ENCODE data around the gene VWC2.

The VWC2 gene

GRCh38 chr7:49894543-49894942, 121.1 kb downstream of the VWC2 start:
- TF ChIP-seq, protein P1, sequence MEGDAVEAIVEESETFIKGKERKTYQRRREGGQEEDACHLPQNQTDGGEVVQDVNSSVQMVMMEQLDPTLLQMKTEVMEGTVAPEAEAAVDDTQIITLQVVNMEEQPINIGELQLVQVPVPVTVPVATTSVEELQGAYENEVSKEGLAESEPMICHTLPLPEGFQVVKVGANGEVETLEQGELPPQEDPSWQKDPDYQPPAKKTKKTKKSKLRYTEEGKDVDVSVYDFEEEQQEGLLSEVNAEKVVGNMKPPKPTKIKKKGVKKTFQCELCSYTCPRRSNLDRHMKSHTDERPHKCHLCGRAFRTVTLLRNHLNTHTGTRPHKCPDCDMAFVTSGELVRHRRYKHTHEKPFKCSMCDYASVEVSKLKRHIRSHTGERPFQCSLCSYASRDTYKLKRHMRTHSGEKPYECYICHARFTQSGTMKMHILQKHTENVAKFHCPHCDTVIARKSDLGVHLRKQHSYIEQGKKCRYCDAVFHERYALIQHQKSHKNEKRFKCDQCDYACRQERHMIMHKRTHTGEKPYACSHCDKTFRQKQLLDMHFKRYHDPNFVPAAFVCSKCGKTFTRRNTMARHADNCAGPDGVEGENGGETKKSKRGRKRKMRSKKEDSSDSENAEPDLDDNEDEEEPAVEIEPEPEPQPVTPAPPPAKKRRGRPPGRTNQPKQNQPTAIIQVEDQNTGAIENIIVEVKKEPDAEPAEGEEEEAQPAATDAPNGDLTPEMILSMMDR (conservative IDR thresholded peaks at IDR 0.05): no peak
- no peak overlapping the region for H3K27ac ChIP-seq

DNA sequence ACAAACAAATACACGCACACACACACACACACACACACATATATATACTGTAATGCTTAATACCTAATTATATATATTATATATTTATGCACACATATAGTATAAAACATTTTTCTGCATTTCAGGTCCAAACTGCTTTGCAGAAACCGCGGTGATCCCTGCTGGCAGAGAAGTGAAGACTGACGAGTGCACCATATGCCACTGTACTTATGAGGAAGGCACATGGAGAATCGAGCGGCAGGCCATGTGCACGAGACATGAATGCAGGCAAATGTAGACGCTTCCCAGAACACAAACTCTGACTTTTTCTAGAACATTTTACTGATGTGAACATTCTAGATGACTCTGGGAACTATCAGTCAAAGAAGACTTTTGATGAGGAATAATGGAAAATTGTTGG, 138.5 kb downstream of the VWC2 start:
- no peak overlapping the region for H3K27ac ChIP-seq
- TF ChIP-seq, protein P1 (conservative IDR thresholded peaks at IDR 0.05): no peak

- no peak overlapping the region for H3K27ac ChIP-seq
- TF ChIP-seq, protein P1 (conservative IDR thresholded peaks at IDR 0.05): no peak
Observed at GRCh38 chr7:49926720-49927119, 153.3 kb downstream of the VWC2 start.

- H3K27ac ChIP-seq: no peak overlapping the region
- TF ChIP-seq, protein P1 (conservative IDR thresholded peaks at IDR 0.05): no peak
Observed at GRCh38 chr7:49927631-49928030, 154.2 kb downstream of the VWC2 start.

- TF ChIP-seq, protein P1 (conservative IDR thresholded peaks at IDR 0.05): no peak
Observed at GRCh38 chr7:49928787-49929186, 155.3 kb downstream of the VWC2 start.

GRCh38 chr7:49931627-49932026, 158.2 kb downstream of the VWC2 start:
- no peak overlapping the region for H3K27ac ChIP-seq
- TF ChIP-seq, protein P1 (conservative IDR thresholded peaks at IDR 0.05): no peak

More at GRCh38 chr7:49928787-49929186, 155.3 kb downstream of the VWC2 start:
- no peak overlapping the region for H3K27ac ChIP-seq

- H3K27ac ChIP-seq: no peak overlapping the region
- TF ChIP-seq, protein P1 (conservative IDR thresholded peaks at IDR 0.05): no peak
Observed at GRCh38 chr7:49937608-49938007, 164.2 kb downstream of the VWC2 start.

All from VCaP (cell line).